HG03354 (cell line): ENCODE measurements around the gene DOCK4.

Experiments used
- ATAC-seq: cut with Tn5 transposase; IDR thresholded peaks from one replicate; pipeline ENCODE4 v1.9.1; 2021; ENCODE audit warnings: mild to moderate bottlenecking; ENCODE audit not compliant: unreplicated experiment, poor library complexity, severe bottlenecking

The DOCK4 gene

GRCh38 chr7:112067632-112068540 lies 138.3 kb downstream of the DOCK4 start:
- no peak for ATAC-seq

- no peak for ATAC-seq
Observed at GRCh38 chr7:112067200-112067599, 139.0 kb downstream of the DOCK4 start.

GRCh38 chr7:112065758-112066157 lies 140.4 kb downstream of the DOCK4 start:
- ATAC-seq, result no peak

GRCh38 chr7:112064627-112065385 lies 141.4 kb downstream of the DOCK4 start:
- ATAC-seq, result no peak

- ATAC-seq, result no peak
Observed at GRCh38 chr7:112063974-112064373, 142.2 kb downstream of the DOCK4 start.

- ATAC-seq, result no peak
Observed at GRCh38 chr7:112061051-112061450, 145.1 kb downstream of the DOCK4 start.

- ATAC-seq, result no peak
Observed at GRCh38 chr7:112060625-112061024, 145.6 kb downstream of the DOCK4 start.

- ATAC-seq, result no peak
Observed at GRCh38 chr7:112059675-112060074, 146.5 kb downstream of the DOCK4 start.

GRCh38 chr7:112058686-112059085 lies 147.5 kb downstream of the DOCK4 start:
- no peak for ATAC-seq

- ATAC-seq, result peak; percentile 70
Observed at GRCh38 chr7:112056409-112056808, 149.8 kb downstream of the DOCK4 start.

- ATAC-seq, result no peak
Observed at GRCh38 chr7:112053737-112054069, 152.5 kb downstream of the DOCK4 start.

GRCh38 chr7:112052993-112053736 lies 153.0 kb downstream of the DOCK4 start:
- ATAC-seq, result no peak

- no peak for ATAC-seq
Observed at GRCh38 chr7:112052498-112052897, 153.7 kb downstream of the DOCK4 start.

- ATAC-seq, result no peak
Observed at GRCh38 chr7:112050250-112050881, 155.8 kb downstream of the DOCK4 start.

GRCh38 chr7:112049555-112050249 lies 156.5 kb downstream of the DOCK4 start:
- no peak for ATAC-seq

- ATAC-seq, result no peak
Observed at GRCh38 chr7:112047421-112047820, 158.8 kb downstream of the DOCK4 start.

GRCh38 chr7:112045222-112045621 lies 161.0 kb downstream of the DOCK4 start:
- ATAC-seq, result no peak

- no peak for ATAC-seq
Observed at GRCh38 chr7:112042631-112043030, 163.6 kb downstream of the DOCK4 start.

- no peak for ATAC-seq
Observed at GRCh38 chr7:112038353-112038752, 167.8 kb downstream of the DOCK4 start.
